Measurements from ENCODE around the gene CHRNG. TPM values are rescaled to one million over a fixed set of nuclear protein-coding genes. Genes with fewer than 3 reads are reported as not detected.

CHRNG gene
- total RNA-seq, 1 experiment from 2014 or later, result not detected

DNA sequence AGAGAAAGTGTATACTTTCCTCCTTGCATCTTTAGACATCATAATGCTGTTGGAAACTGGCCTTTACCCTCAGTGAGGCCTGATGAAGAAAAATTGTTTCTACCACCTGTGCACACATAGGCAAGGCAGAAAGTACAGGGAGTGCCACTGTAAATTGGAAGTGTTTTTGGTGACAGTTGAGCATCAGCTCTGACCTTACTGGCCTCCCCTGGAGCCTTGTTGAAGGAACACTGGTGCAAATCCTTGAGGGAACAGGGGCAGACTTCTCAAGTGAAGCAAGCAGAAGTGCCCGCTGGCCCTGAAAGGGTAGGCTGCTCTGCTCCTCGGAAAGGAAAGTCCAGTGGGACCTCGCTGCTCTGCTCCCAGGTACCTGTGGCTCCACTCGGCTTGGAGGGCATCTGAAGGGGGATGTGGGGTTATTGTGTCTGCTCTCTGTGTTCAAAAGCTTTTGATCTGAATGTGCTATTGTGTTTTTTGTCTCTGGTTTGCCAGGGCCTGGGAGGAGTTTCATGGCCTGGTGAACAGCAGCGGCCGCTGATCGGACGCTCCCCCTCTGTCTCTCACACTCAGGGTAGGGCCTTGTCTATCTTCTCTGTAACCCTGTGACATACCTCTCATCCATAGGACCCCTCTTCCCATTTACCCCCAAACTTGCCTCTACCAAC, 34.4 kb downstream of the CHRNG start:
- intact Hi-C loops (cut with micrococcal nuclease), result no loop called here

DNA sequence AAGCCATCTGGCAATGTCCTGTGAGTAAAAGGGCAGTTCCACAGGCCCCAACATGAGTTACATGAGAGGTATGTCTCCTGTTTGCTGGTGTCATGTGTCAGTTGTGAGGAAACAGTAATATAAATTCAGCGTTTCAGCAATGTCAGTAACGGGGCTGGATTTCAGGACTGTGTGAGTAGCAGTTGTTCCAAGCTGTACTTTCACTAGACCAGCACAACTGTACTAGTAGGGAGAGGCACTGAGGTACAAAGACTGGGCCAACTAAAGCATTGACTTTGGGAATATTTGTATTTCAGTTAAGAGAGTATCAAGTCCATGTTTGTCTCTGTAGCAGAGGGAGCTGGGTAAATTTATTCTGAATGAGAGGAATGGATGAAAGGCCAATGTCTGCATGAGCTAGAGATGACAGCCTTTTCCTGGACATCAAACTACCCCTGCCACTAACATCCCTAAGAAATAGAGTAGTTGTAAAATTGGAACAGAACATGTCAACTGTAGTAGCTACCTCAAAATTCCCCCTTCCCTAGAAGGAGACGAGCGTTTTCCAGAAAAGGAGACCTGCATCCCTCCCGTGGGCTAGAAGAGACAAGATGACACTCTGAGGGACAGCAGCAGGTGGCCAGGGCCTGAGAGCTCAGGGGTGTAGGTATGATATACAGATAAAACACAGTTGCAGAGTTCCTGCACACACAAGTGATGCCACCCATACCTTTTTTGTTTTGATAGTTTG, 35.3 kb downstream of the CHRNG start:
- peak; percentile 31 for DNase-seq (ENCODE audit: unreplicated experiment)
- H3K27ac Mint-ChIP-seq (ENCODE audit: low read depth, unreplicated experiment), result no peak overlapping the region
- no TSS peak for BruUV-seq (replicated peaks)

More for the DNA sequence above, 34.4 kb downstream of the CHRNG start:
- BruUV-seq (replicated peaks), result no TSS peak
- TF ChIP-seq CTCF (IDR thresholded peaks at IDR 0.05; ENCODE audit: unreplicated experiment), result no peak
- Mint-ChIP-seq H3K27me3 (ENCODE audit: insufficient read depth, unreplicated experiment) (no peaks in the 10 kb centered on the region), H3K4me3 (ENCODE audit: unreplicated experiment) (no peak overlapping the region), H3K27ac (ENCODE audit: low read depth, unreplicated experiment) (no peak overlapping the region), H3K9me3 (ENCODE audit: unreplicated experiment) (no peaks in the 10 kb centered on the region), H3K4me1 (ENCODE audit: insufficient read depth, unreplicated experiment) (peaks cover 1% of the 10 kb centered on the region), H3K36me3 (ENCODE audit: insufficient read depth, unreplicated experiment) (peaks cover 49% of the 10 kb centered on the region)
- CTCF ChIA-PET, result interaction anchor here (0.9 kb wide), 1 partner anchor 21 kb away, joined by 5 read pairs; no protein-coding TSS in a partner anchor
- POLR2A ChIA-PET, result interaction anchor here (1.0 to 1.1 kb wide), 2 partner anchors 23 to 24 kb away, joined by 3 to 4 read pairs; partner anchors contain the start of genes EIF4E2 and TIGD1
- no peak for DNase-seq (ENCODE audit: unreplicated experiment)

GRCh38 chr2:232575404-232575746, 35.9 kb downstream of the CHRNG start:
- intact Hi-C loops (cut with micrococcal nuclease), result no loop called here
- no peaks in the 10 kb centered on the region for H3K4me1 Mint-ChIP-seq (ENCODE audit: insufficient read depth, unreplicated experiment)
- TF ChIP-seq CTCF (IDR thresholded peaks at IDR 0.05; ENCODE audit: unreplicated experiment), result no peak
- CTCF ChIA-PET, result interaction anchor here (0.5 to 0.7 kb wide), 2 partner anchors 7 to 14 kb away, joined by 4 read pairs; no protein-coding TSS in a partner anchor
- peaks cover 36% of the 10 kb centered on the region for H3K36me3 Mint-ChIP-seq (ENCODE audit: insufficient read depth, unreplicated experiment)
- no peaks in the 10 kb centered on the region for H3K9me3 Mint-ChIP-seq (ENCODE audit: unreplicated experiment)
- no peak overlapping the region for H3K27ac Mint-ChIP-seq (ENCODE audit: low read depth, unreplicated experiment)
- DNase-seq (ENCODE audit: unreplicated experiment), result no peak
- BruUV-seq (replicated peaks), result no TSS peak
- no peak overlapping the region for H3K4me3 Mint-ChIP-seq (ENCODE audit: unreplicated experiment)
- H3K27me3 Mint-ChIP-seq (ENCODE audit: insufficient read depth, unreplicated experiment), result no peaks in the 10 kb centered on the region
- POLR2A ChIA-PET, result interaction anchor here (1.0 to 1.5 kb wide), 2 partner anchors 14 to 16 kb away, joined by 3 to 7 read pairs; no protein-coding TSS in a partner anchor

More for the DNA sequence above, 35.3 kb downstream of the CHRNG start:
- Mint-ChIP-seq H3K36me3 (ENCODE audit: insufficient read depth, unreplicated experiment) (peaks cover 41% of the 10 kb centered on the region), H3K9me3 (ENCODE audit: unreplicated experiment) (no peaks in the 10 kb centered on the region), H3K4me1 (ENCODE audit: insufficient read depth, unreplicated experiment) (no peaks in the 10 kb centered on the region), H3K27me3 (ENCODE audit: insufficient read depth, unreplicated experiment) (no peaks in the 10 kb centered on the region), H3K4me3 (ENCODE audit: unreplicated experiment) (no peak overlapping the region)
- CTCF ChIA-PET, result interaction anchor here (0.5 to 0.7 kb wide), 2 partner anchors 8 to 13 kb away, joined by 4 read pairs; no protein-coding TSS in a partner anchor
- no peak for TF ChIP-seq CTCF (IDR thresholded peaks at IDR 0.05; ENCODE audit: unreplicated experiment)
- intact Hi-C loops (cut with micrococcal nuclease), result no loop called here
- POLR2A ChIA-PET, result interaction anchor here (0.6 to 1.5 kb wide), 4 partner anchors 15 to 25 kb away, joined by 3 to 7 read pairs (median 4); partner anchors contain the start of genes EIF4E2 and TIGD1

DNA sequence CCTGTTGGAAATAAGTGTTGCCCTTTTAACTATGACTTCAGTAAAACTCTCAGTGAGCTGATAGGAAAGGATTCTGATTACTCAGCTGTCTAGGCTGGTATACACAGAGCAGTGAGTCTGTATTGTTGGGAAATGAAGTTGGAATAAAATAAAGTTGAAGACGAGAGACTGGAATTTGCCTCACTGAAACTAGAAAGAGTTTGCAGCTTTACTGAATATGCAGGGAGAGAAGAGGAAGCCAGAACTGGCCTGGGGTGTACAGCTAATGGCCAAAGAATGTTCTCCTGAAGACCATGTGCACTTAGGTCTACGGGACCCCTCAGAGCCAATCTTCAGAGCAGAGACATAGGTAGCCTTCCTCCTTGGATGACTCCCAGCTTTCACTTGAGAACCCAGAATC, 37.5 kb downstream of the CHRNG start:
- BruUV-seq (replicated peaks), result no TSS peak
- CTCF ChIA-PET, result interaction anchor here (0.6 kb wide), 1 partner anchor 12 kb away, joined by 3 read pairs; no protein-coding TSS in a partner anchor
- POLR2A ChIA-PET, result interaction anchor here (0.5 to 1.5 kb wide), 5 partner anchors 11 to 1121 kb away, joined by 3 to 5 read pairs (median 3); no protein-coding TSS in a partner anchor
- H3K27ac Mint-ChIP-seq (ENCODE audit: low read depth, unreplicated experiment), result no peak overlapping the region
- H3K9me3 Mint-ChIP-seq (ENCODE audit: unreplicated experiment), result no peaks in the 10 kb centered on the region
- no peaks in the 10 kb centered on the region for H3K4me1 Mint-ChIP-seq (ENCODE audit: insufficient read depth, unreplicated experiment)
- peaks cover 23% of the 10 kb centered on the region for H3K36me3 Mint-ChIP-seq (ENCODE audit: insufficient read depth, unreplicated experiment)
- DNase-seq (ENCODE audit: unreplicated experiment), result no peak
- intact Hi-C loops (cut with micrococcal nuclease), result no loop called here
- H3K4me3 Mint-ChIP-seq (ENCODE audit: unreplicated experiment), result no peak overlapping the region
- H3K27me3 Mint-ChIP-seq (ENCODE audit: insufficient read depth, unreplicated experiment), result no peaks in the 10 kb centered on the region
- no peak for TF ChIP-seq CTCF (IDR thresholded peaks at IDR 0.05; ENCODE audit: unreplicated experiment)
